ENCODE measurements around the gene MAPRE2. TPM values are rescaled to one million over a fixed set of nuclear protein-coding genes. Genes with fewer than 3 reads are reported as not detected.

MAPRE2 gene
- polyA plus RNA-seq, 1 donor, result 29.0 TPM

- no CpG with 5 or more reads among the region's 5 CpGs for whole genome bisulfite sequencing (ENCODE audit: insufficient coverage, low lambda C conversion rate)
- Histone ChIP-seq H3K27ac (ENCODE audit: low read length) (no peak overlapping the region), H3K4me3 (ENCODE audit: low read length) (no peak overlapping the region), H3K9me3 (ENCODE audit: control insufficient read depth, low read depth, low read length) (no peaks in the 10 kb centered on the region), H3K27me3 (ENCODE audit: control insufficient read depth, insufficient read depth, low read length) (no peaks in the 10 kb centered on the region), H3K4me1 (ENCODE audit: control insufficient read depth, insufficient read depth, low read length) (no peaks in the 10 kb centered on the region), H3K36me3 (ENCODE audit: control insufficient read depth, insufficient read depth, low read length) (no peaks in the 10 kb centered on the region)
- DNase-seq, result peak in 1 of 2 donors; percentile 20
Observed at GRCh38 chr18:35174093-35174731, 133.0 kb downstream of the MAPRE2 start.

GRCh38 chr18:35174745-35175144 is 133.5 kb downstream of the MAPRE2 start:
- Histone ChIP-seq H3K4me3 (ENCODE audit: low read length) (no peak overlapping the region), H3K9me3 (ENCODE audit: control insufficient read depth, low read depth, low read length) (no peaks in the 10 kb centered on the region), H3K36me3 (ENCODE audit: control insufficient read depth, insufficient read depth, low read length) (no peaks in the 10 kb centered on the region), H3K27me3 (ENCODE audit: control insufficient read depth, insufficient read depth, low read length) (no peaks in the 10 kb centered on the region), H3K27ac (ENCODE audit: low read length) (no peak overlapping the region), H3K4me1 (ENCODE audit: control insufficient read depth, insufficient read depth, low read length) (no peaks in the 10 kb centered on the region)
- no peak for DNase-seq
- WGBS (ENCODE audit: insufficient coverage, low lambda C conversion rate), result 100% methylated on average over 2 of the region's 2 CpGs

- H3K4me3 ChIP-seq (ENCODE audit: low read length), result no peak overlapping the region
- WGBS (ENCODE audit: insufficient coverage, low lambda C conversion rate), result 100% methylated on average over 1 of the region's 3 CpGs
- no peaks in the 10 kb centered on the region for H3K27me3 ChIP-seq (ENCODE audit: control insufficient read depth, insufficient read depth, low read length)
- no peak overlapping the region for H3K27ac ChIP-seq (ENCODE audit: low read length)
- H3K36me3 ChIP-seq (ENCODE audit: control insufficient read depth, insufficient read depth, low read length), result no peaks in the 10 kb centered on the region
- no peak for DNase-seq
- no peaks in the 10 kb centered on the region for H3K9me3 ChIP-seq (ENCODE audit: control insufficient read depth, low read depth, low read length)
- no peaks in the 10 kb centered on the region for H3K4me1 ChIP-seq (ENCODE audit: control insufficient read depth, insufficient read depth, low read length)
Observed at GRCh38 chr18:35176925-35177324, 135.7 kb downstream of the MAPRE2 start.

- H3K36me3 ChIP-seq (ENCODE audit: control insufficient read depth, insufficient read depth, low read length), result no peaks in the 10 kb centered on the region
- H3K9me3 ChIP-seq (ENCODE audit: control insufficient read depth, low read depth, low read length), result no peaks in the 10 kb centered on the region
- H3K4me1 ChIP-seq (ENCODE audit: control insufficient read depth, insufficient read depth, low read length), result no peaks in the 10 kb centered on the region
- H3K27me3 ChIP-seq (ENCODE audit: control insufficient read depth, insufficient read depth, low read length), result no peaks in the 10 kb centered on the region
- no CpG with 5 or more reads among the region's 3 CpGs for WGBS (ENCODE audit: insufficient coverage, low lambda C conversion rate)
- no peak for DNase-seq
- no peak overlapping the region for H3K27ac ChIP-seq (ENCODE audit: low read length)
- no peak overlapping the region for H3K4me3 ChIP-seq (ENCODE audit: low read length)
Observed at GRCh38 chr18:35178260-35178659, 137.0 kb downstream of the MAPRE2 start.

GRCh38 chr18:35179906-35180305 is 138.7 kb downstream of the MAPRE2 start:
- Histone ChIP-seq H3K4me3 (ENCODE audit: low read length) (no peak overlapping the region), H3K36me3 (ENCODE audit: control insufficient read depth, insufficient read depth, low read length) (no peaks in the 10 kb centered on the region), H3K9me3 (ENCODE audit: control insufficient read depth, low read depth, low read length) (no peaks in the 10 kb centered on the region), H3K4me1 (ENCODE audit: control insufficient read depth, insufficient read depth, low read length) (no peaks in the 10 kb centered on the region), H3K27ac (ENCODE audit: low read length) (no peak overlapping the region), H3K27me3 (ENCODE audit: control insufficient read depth, insufficient read depth, low read length) (no peaks in the 10 kb centered on the region)
- 89% methylated on average over 1 of the region's 4 CpGs for WGBS (ENCODE audit: insufficient coverage, low lambda C conversion rate)
- DNase-seq, result no peak

- WGBS (ENCODE audit: insufficient coverage, low lambda C conversion rate), result no CpG with 5 or more reads among the region's 1 CpG
- H3K36me3 ChIP-seq (ENCODE audit: control insufficient read depth, insufficient read depth, low read length), result no peaks in the 10 kb centered on the region
- no peaks in the 10 kb centered on the region for H3K4me1 ChIP-seq (ENCODE audit: control insufficient read depth, insufficient read depth, low read length)
Observed at GRCh38 chr18:35180455-35180854, 139.2 kb downstream of the MAPRE2 start.

GRCh38 chr18:35182151-35182550 is 140.9 kb downstream of the MAPRE2 start:
- no peaks in the 10 kb centered on the region for H3K4me1 ChIP-seq (ENCODE audit: control insufficient read depth, insufficient read depth, low read length)
- H3K4me3 ChIP-seq (ENCODE audit: low read length), result no peak overlapping the region
- H3K27ac ChIP-seq (ENCODE audit: low read length), result no peak overlapping the region
- H3K36me3 ChIP-seq (ENCODE audit: control insufficient read depth, insufficient read depth, low read length), result no peaks in the 10 kb centered on the region
- no peak for DNase-seq
- no CpG with 5 or more reads among the region's 6 CpGs for WGBS (ENCODE audit: insufficient coverage, low lambda C conversion rate)
- no peaks in the 10 kb centered on the region for H3K9me3 ChIP-seq (ENCODE audit: control insufficient read depth, low read depth, low read length)
- no peaks in the 10 kb centered on the region for H3K27me3 ChIP-seq (ENCODE audit: control insufficient read depth, insufficient read depth, low read length)

More at GRCh38 chr18:35180455-35180854, 139.2 kb downstream of the MAPRE2 start:
- no peak overlapping the region for H3K4me3 ChIP-seq (ENCODE audit: low read length)
- no peak overlapping the region for H3K27ac ChIP-seq (ENCODE audit: low read length)
- no peak for DNase-seq
- H3K9me3 ChIP-seq (ENCODE audit: control insufficient read depth, low read depth, low read length), result no peaks in the 10 kb centered on the region
- no peaks in the 10 kb centered on the region for H3K27me3 ChIP-seq (ENCODE audit: control insufficient read depth, insufficient read depth, low read length)

GRCh38 chr18:35183886-35184285 is 142.7 kb downstream of the MAPRE2 start:
- WGBS (ENCODE audit: insufficient coverage, low lambda C conversion rate), result 90% methylated on average over 2 of the region's 5 CpGs
- H3K27me3 ChIP-seq (ENCODE audit: control insufficient read depth, insufficient read depth, low read length), result no peaks in the 10 kb centered on the region
- H3K9me3 ChIP-seq (ENCODE audit: control insufficient read depth, low read depth, low read length), result no peaks in the 10 kb centered on the region
- no peak for DNase-seq
- H3K36me3 ChIP-seq (ENCODE audit: control insufficient read depth, insufficient read depth, low read length), result no peaks in the 10 kb centered on the region
- H3K27ac ChIP-seq (ENCODE audit: low read length), result no peak overlapping the region
- no peak overlapping the region for H3K4me3 ChIP-seq (ENCODE audit: low read length)
- H3K4me1 ChIP-seq (ENCODE audit: control insufficient read depth, insufficient read depth, low read length), result no peaks in the 10 kb centered on the region

GRCh38 chr18:35185771-35186170 is 144.6 kb downstream of the MAPRE2 start:
- WGBS (ENCODE audit: insufficient coverage, low lambda C conversion rate), result 100% methylated on average over 2 of the region's 2 CpGs
- Histone ChIP-seq H3K27ac (ENCODE audit: low read length) (no peak overlapping the region), H3K9me3 (ENCODE audit: control insufficient read depth, low read depth, low read length) (no peaks in the 10 kb centered on the region), H3K4me3 (ENCODE audit: low read length) (no peak overlapping the region), H3K36me3 (ENCODE audit: control insufficient read depth, insufficient read depth, low read length) (no peaks in the 10 kb centered on the region), H3K27me3 (ENCODE audit: control insufficient read depth, insufficient read depth, low read length) (no peaks in the 10 kb centered on the region), H3K4me1 (ENCODE audit: control insufficient read depth, insufficient read depth, low read length) (no peaks in the 10 kb centered on the region)
- no peak for DNase-seq

GRCh38 chr18:35186291-35187034 is 145.2 kb downstream of the MAPRE2 start:
- Histone ChIP-seq H3K36me3 (ENCODE audit: control insufficient read depth, insufficient read depth, low read length) (no peaks in the 10 kb centered on the region), H3K27me3 (ENCODE audit: control insufficient read depth, insufficient read depth, low read length) (no peaks in the 10 kb centered on the region), H3K27ac (ENCODE audit: low read length) (no peak overlapping the region), H3K9me3 (ENCODE audit: control insufficient read depth, low read depth, low read length) (no peaks in the 10 kb centered on the region), H3K4me1 (ENCODE audit: control insufficient read depth, insufficient read depth, low read length) (no peaks in the 10 kb centered on the region), H3K4me3 (ENCODE audit: low read length) (no peak overlapping the region)
- 83% methylated on average over 1 of the region's 6 CpGs for WGBS (ENCODE audit: insufficient coverage, low lambda C conversion rate)
- no peak for DNase-seq

- no CpG with 5 or more reads among the region's 1 CpG for WGBS (ENCODE audit: insufficient coverage, low lambda C conversion rate)
- no peak overlapping the region for H3K27ac ChIP-seq (ENCODE audit: low read length)
- no peaks in the 10 kb centered on the region for H3K27me3 ChIP-seq (ENCODE audit: control insufficient read depth, insufficient read depth, low read length)
- DNase-seq, result no peak
- H3K4me3 ChIP-seq (ENCODE audit: low read length), result no peak overlapping the region
- no peaks in the 10 kb centered on the region for H3K4me1 ChIP-seq (ENCODE audit: control insufficient read depth, insufficient read depth, low read length)
- no peaks in the 10 kb centered on the region for H3K36me3 ChIP-seq (ENCODE audit: control insufficient read depth, insufficient read depth, low read length)
- H3K9me3 ChIP-seq (ENCODE audit: control insufficient read depth, low read depth, low read length), result no peaks in the 10 kb centered on the region
Observed at GRCh38 chr18:35189510-35189909, 148.3 kb downstream of the MAPRE2 start.

All from large intestine (tissue), 3 donors.